OCI-LY1 (cell line): ENCODE results near the gene SLC2A10.

Experiments used
- H2AFZ ChIP-seq: fragments of 200-600 bp; sonication (generic), shearing (Covaris generic); 2 replicates; pipeline ENCODE4 v1.6.0; 2014; ENCODE audit warnings: antibody characterized with exemption, mild to moderate bottlenecking, low read length
- H3F3A ChIP-seq: fragments of 200-600 bp; sonication (generic), shearing (Covaris generic); 2 replicates; pipeline ENCODE4 v1.6.0; 2014; ENCODE audit warnings: mild to moderate bottlenecking, antibody characterized with exemption, low read length, moderate library complexity; ENCODE audit not compliant: insufficient read depth
- H3K27ac ChIP-seq: fragments of 200-600 bp; sonication (generic); 2 replicates; pipeline ENCODE4 v1.5.1; 2014; ENCODE audit warnings: low read length, mixed run types, mild to moderate bottlenecking, low read depth; ENCODE audit not compliant: poor library complexity, severe bottlenecking
- H3K27me3 ChIP-seq: fragments of 200-600 bp; sonication (generic); 2 replicates; pipeline ENCODE4 v1.6.0; 2014; ENCODE audit warnings: antibody characterized with exemption, mild to moderate bottlenecking, low read length, moderate library complexity; ENCODE audit not compliant: insufficient read depth
- H3K36me3 ChIP-seq: fragments of 200-600 bp; sonication (generic); 2 replicates; pipeline ENCODE4 v1.6.1; 2014; ENCODE audit warnings: mild to moderate bottlenecking, antibody characterized with exemption, low read length, moderate library complexity, mixed read lengths; ENCODE audit not compliant: insufficient read depth
- H3K4me1 ChIP-seq: fragments of 200-600 bp; sonication (generic); 2 replicates; pipeline ENCODE4 v1.5.1; 2014; ENCODE audit warnings: mild to moderate bottlenecking, low read length, moderate library complexity; ENCODE audit not compliant: insufficient read depth, severe bottlenecking
- H3K4me2 ChIP-seq: fragments of 200-600 bp; sonication (generic), shearing (Covaris generic); 2 replicates; pipeline ENCODE4 v1.6.1; 2014; ENCODE audit warnings: low read length
- H3K4me3 ChIP-seq: fragments of 200-600 bp; sonication (generic); 2 replicates; pipeline ENCODE4 v1.5.1; 2014; ENCODE audit warnings: low read length, low read depth, mild to moderate bottlenecking, mixed read lengths; ENCODE audit not compliant: poor library complexity, severe bottlenecking
- H3K79me2 ChIP-seq: fragments of 200-600 bp; shearing (Covaris generic); 2 replicates; pipeline ENCODE4 v1.6.1; 2016; ENCODE audit warnings: mixed run types, low read length, mixed read lengths; ENCODE audit not compliant: insufficient read depth
- H3K9ac ChIP-seq: fragments of 200-600 bp; sonication (generic), shearing (Covaris generic); 2 replicates; pipeline ENCODE4 v1.6.1; 2014; ENCODE audit warnings: mild to moderate bottlenecking, low read length, mixed read lengths
- H3K9me2 ChIP-seq: fragments of 200-600 bp; sonication (generic), shearing (Covaris generic); 2 replicates; pipeline ENCODE4 v1.6.1; 2014; ENCODE audit warnings: low read depth, mild to moderate bottlenecking, low read length, mixed read lengths
- H3K9me3 ChIP-seq: fragments of 200-600 bp; shearing (Covaris generic); 2 replicates; pipeline ENCODE4 v1.6.1; 2014; ENCODE audit warnings: low read length, mixed read lengths
- H4K20me1 ChIP-seq: fragments of 200-600 bp; sonication (generic), shearing (Covaris generic); 2 replicates; pipeline ENCODE4 v1.6.0; 2016; ENCODE audit warnings: mild to moderate bottlenecking, low read length; ENCODE audit not compliant: insufficient read depth
- EZH2 ChIP-seq: fragments of 200-600 bp; sonication (generic), shearing (Covaris generic); IDR thresholded peaks from 2 replicates; pipeline ENCODE4 v1.8.0; 2017; ENCODE audit warnings: borderline replicate concordance, mixed run types, mild to moderate bottlenecking, antibody characterized with exemption, low read length, moderate library complexity, mixed read lengths
- TF ChIP-seq, protein P1 (sequence below): fragments of 200-600 bp; sonication (generic), shearing (Covaris generic); IDR thresholded peaks from 2 replicates; pipeline ENCODE4 v1.5.1; 2017; ENCODE audit warnings: mild to moderate bottlenecking, antibody characterized with exemption, low read length, moderate library complexity, mixed read lengths

The SLC2A10 gene

DNA sequence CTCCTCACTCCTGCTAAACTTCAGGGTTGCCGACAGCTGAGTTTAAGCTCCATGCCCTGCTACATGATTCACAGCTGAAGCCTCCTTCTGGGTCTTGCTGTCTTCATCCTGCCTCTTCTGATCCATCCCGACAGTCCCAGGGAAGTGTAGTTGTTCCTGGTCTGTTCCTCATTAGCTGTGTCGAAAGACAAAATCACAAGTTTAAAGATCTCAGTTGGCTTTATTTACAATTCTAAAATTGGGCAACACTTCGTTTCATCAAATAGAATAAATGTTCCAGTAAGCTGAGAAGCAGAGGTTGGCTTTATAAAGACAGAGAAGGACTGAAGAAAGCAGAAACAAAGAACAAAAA lies 4.1 kb upstream of the SLC2A10 start:
- H3K4me2 ChIP-seq = no peak overlapping the region
- TF ChIP-seq, protein P1, sequence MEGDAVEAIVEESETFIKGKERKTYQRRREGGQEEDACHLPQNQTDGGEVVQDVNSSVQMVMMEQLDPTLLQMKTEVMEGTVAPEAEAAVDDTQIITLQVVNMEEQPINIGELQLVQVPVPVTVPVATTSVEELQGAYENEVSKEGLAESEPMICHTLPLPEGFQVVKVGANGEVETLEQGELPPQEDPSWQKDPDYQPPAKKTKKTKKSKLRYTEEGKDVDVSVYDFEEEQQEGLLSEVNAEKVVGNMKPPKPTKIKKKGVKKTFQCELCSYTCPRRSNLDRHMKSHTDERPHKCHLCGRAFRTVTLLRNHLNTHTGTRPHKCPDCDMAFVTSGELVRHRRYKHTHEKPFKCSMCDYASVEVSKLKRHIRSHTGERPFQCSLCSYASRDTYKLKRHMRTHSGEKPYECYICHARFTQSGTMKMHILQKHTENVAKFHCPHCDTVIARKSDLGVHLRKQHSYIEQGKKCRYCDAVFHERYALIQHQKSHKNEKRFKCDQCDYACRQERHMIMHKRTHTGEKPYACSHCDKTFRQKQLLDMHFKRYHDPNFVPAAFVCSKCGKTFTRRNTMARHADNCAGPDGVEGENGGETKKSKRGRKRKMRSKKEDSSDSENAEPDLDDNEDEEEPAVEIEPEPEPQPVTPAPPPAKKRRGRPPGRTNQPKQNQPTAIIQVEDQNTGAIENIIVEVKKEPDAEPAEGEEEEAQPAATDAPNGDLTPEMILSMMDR = no peak
- no peak for TF ChIP-seq EZH2
- no peaks in the 10 kb centered on the region for H3K9me2 ChIP-seq
- H2AFZ ChIP-seq = no peak overlapping the region
- H3K36me3 ChIP-seq = no peaks in the 10 kb centered on the region; the same call in 1 of the 2 replicates
- H3F3A ChIP-seq = no peaks in the 10 kb centered on the region
- H3K27me3 ChIP-seq = peaks cover 6% of the 10 kb centered on the region; the same call in 1 of the 2 replicates
- H4K20me1 ChIP-seq = no peaks in the 10 kb centered on the region
- H3K27ac ChIP-seq = no peak overlapping the region
- no peaks in the 10 kb centered on the region for H3K4me1 ChIP-seq
- no peaks in the 10 kb centered on the region for H3K79me2 ChIP-seq
- H3K9ac ChIP-seq = no peak overlapping the region
- H3K4me3 ChIP-seq = no peak overlapping the region
- H3K9me3 ChIP-seq = peaks cover 5% of the 10 kb centered on the region; the same call in 1 of the 2 replicates

DNA sequence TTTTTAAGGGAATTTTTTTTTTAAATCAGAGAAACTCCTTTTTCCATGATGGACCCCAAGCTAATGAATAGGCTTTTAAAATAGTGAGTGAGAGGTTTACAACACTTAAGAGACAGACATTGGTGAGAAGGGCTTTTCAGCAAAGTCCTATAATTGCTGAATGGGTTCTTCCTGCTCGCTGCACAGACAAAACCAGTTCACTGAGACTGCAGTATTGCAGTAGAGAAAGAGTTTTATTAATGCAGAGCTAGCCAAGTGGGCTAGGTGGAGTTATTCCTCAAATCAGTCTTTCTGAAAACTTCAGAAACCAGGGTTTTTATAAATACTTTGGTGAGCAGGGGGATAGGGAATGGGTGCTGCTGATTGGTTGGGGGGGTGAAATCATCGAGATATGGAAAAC lies 3.2 kb upstream of the SLC2A10 start:
- Histone ChIP-seq H3K27ac (no peak overlapping the region), H3K36me3 (no peaks in the 10 kb centered on the region; the same call in 1 of the 2 replicates), H3K9ac (no peak overlapping the region), H3K79me2 (no peaks in the 10 kb centered on the region), H2AFZ (no peak overlapping the region), H3K27me3 (peaks cover 6% of the 10 kb centered on the region; the same call in 1 of the 2 replicates), H3K4me3 (no peak overlapping the region), H3F3A (no peaks in the 10 kb centered on the region), H3K9me2 (no peaks in the 10 kb centered on the region), H3K9me3 (peaks cover 5% of the 10 kb centered on the region; the same call in 1 of the 2 replicates), H3K4me2 (no peak overlapping the region), H4K20me1 (no peaks in the 10 kb centered on the region), H3K4me1 (no peaks in the 10 kb centered on the region)
- TF ChIP-seq EZH2 = no peak
- TF ChIP-seq, protein P1 = no peak

DNA sequence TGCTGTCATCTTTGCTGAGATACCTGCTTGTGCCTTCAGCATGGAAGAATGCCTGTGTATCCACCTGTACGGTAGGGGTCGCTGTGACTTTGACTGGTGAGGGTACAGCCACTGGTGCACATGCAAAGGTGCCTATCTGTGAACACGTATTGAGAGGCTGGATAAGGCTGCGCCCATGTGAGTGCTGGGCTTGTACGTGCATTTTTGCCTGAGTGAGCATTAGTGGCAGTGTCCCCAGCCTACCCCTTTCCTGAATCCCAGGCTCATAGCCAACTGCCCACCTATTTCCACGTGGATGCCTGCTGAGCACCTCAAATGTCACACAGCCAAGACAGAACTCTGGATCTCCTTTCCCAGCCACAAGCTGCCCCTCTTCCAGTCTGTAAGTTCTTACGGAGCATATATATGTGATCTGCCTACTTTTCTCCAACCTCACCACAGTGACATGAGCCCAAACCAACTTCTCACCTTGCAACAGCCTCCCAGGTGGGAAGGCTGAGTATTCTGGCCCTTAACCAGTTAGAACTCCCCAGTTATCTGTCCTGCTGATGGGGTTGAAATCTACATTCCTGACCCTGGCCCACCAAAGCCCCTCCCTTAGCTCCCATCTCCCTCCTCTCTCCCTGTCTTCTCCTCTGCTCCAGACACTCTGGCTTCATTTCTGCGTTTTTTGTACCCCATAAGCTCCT lies 1.1 kb upstream of the SLC2A10 start:
- Histone ChIP-seq H3K79me2 (no peaks in the 10 kb centered on the region), H3K4me2 (no peak overlapping the region), H3K4me3 (no peak overlapping the region), H3K27me3 (peaks cover 3% of the 10 kb centered on the region; the same call in 1 of the 2 replicates), H3K27ac (no peak overlapping the region), H3K9me3 (peaks cover 5% of the 10 kb centered on the region; the same call in 1 of the 2 replicates), H3K4me1 (no peaks in the 10 kb centered on the region), H3K9me2 (no peaks in the 10 kb centered on the region), H3K9ac (no peak overlapping the region), H3K36me3 (no peaks in the 10 kb centered on the region; the same call in 1 of the 2 replicates), H2AFZ (no peak overlapping the region), H3F3A (no peaks in the 10 kb centered on the region), H4K20me1 (no peaks in the 10 kb centered on the region)
- TF ChIP-seq, protein P1 = peak; percentile 56; the same call in 1 of the 2 replicates
- TF ChIP-seq EZH2 = no peak
